ENCODE results near the gene CHD9.

DNA sequence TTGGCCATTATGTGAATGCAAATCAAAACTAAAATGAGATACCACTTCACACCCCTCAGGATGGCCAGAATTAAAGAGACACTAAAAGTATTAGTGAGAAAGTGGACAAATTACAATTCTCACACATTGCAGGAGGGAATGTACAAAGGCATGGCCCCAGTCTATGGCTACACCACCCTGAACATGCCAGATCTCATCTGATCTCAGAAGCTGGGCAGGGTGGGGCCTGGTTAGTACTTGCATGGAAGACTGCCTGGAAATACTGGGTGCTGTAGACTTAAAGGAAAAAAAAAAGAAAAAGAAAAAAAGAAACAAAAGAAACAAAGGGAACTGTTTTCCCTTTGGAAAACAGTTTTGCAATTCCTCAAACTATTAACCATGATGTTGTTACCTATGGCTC is 282.5 kb downstream of the CHD9 start:
- TF ChIP-seq, protein P1, sequence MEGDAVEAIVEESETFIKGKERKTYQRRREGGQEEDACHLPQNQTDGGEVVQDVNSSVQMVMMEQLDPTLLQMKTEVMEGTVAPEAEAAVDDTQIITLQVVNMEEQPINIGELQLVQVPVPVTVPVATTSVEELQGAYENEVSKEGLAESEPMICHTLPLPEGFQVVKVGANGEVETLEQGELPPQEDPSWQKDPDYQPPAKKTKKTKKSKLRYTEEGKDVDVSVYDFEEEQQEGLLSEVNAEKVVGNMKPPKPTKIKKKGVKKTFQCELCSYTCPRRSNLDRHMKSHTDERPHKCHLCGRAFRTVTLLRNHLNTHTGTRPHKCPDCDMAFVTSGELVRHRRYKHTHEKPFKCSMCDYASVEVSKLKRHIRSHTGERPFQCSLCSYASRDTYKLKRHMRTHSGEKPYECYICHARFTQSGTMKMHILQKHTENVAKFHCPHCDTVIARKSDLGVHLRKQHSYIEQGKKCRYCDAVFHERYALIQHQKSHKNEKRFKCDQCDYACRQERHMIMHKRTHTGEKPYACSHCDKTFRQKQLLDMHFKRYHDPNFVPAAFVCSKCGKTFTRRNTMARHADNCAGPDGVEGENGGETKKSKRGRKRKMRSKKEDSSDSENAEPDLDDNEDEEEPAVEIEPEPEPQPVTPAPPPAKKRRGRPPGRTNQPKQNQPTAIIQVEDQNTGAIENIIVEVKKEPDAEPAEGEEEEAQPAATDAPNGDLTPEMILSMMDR (IDR thresholded peaks at IDR 0.05 in 4 of 5, conservative IDR thresholded peaks at IDR 0.05 in 1 of 5), result no peak
- no peak for TF ChIP-seq POLR2A (IDR thresholded peaks at IDR 0.05)

Data from gastrocnemius medialis (tissue), 4 donors.